Ishikawa (cell line): Measurements from ENCODE around the gene FBXL17.

Source experiments
- CEBPB ChIP-seq: IDR thresholded peaks from 2 replicates; pipeline ENCODE4 v1.6.1; 2012
- CREB1 ChIP-seq: IDR thresholded peaks from 2 replicates; pipeline ENCODE4 v1.6.1; 2012; ENCODE audit warnings: low read depth
- EP300 ChIP-seq: IDR thresholded peaks from 2 replicates; pipeline ENCODE4 v1.6.1; 2012; ENCODE audit warnings: borderline replicate concordance
- NFIC ChIP-seq: IDR thresholded peaks from 2 replicates; pipeline ENCODE4 v1.6.1; 2012
- RAD21 ChIP-seq: IDR thresholded peaks from 2 replicates; pipeline ENCODE4 v1.6.1; 2012; ENCODE audit warnings: low read depth
- TAF1 ChIP-seq: IDR thresholded peaks from 2 replicates; pipeline ENCODE4 v1.6.1; 2012; ENCODE audit warnings: low read depth, mild to moderate bottlenecking
- TCF12 ChIP-seq: IDR thresholded peaks from 2 replicates; pipeline ENCODE4 v1.6.1; 2012; ENCODE audit warnings: low read depth
- TEAD4 ChIP-seq: IDR thresholded peaks from 2 replicates; pipeline ENCODE4 v1.6.1; 2012
- YY1 ChIP-seq: IDR thresholded peaks from 2 replicates; pipeline ENCODE4 v1.6.1; 2012; ENCODE audit warnings: low read depth
- TF ChIP-seq, protein P1 (sequence below): IDR thresholded peaks from 2 replicates; pipeline ENCODE4 v1.6.1; 2012; ENCODE audit warnings: low read depth, mild to moderate bottlenecking

DNA sequence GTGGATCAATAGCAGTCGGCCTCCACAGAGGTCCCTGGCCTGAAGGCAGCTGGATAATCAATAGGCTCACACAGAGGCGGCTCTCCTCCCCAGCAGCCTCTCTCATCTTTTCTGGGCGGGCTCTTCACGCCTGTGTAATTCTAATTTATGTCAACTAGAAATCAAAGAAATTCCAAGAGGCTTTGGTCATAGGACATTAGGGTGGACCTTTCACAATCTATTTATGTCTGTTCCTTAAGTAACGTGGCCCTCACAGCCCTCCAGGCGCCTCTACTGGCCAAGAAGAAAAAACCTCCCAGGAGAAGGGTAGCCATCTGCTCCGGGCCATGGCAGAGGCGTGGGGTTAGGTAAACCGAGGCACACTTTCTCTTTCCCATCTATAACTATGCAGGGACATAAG lies 506.1 kb downstream of the FBXL17 start:
- TF ChIP-seq YY1 (no peak), CREB1 (no peak), EP300 (peak; percentile 13; the same call in 1 of the 2 replicates), RAD21 (peak; percentile 46), TCF12 (no peak), CEBPB (peak; percentile 82), TAF1 (no peak), NFIC (no peak), TEAD4 (peak; percentile 78)
- TF ChIP-seq, protein P1, sequence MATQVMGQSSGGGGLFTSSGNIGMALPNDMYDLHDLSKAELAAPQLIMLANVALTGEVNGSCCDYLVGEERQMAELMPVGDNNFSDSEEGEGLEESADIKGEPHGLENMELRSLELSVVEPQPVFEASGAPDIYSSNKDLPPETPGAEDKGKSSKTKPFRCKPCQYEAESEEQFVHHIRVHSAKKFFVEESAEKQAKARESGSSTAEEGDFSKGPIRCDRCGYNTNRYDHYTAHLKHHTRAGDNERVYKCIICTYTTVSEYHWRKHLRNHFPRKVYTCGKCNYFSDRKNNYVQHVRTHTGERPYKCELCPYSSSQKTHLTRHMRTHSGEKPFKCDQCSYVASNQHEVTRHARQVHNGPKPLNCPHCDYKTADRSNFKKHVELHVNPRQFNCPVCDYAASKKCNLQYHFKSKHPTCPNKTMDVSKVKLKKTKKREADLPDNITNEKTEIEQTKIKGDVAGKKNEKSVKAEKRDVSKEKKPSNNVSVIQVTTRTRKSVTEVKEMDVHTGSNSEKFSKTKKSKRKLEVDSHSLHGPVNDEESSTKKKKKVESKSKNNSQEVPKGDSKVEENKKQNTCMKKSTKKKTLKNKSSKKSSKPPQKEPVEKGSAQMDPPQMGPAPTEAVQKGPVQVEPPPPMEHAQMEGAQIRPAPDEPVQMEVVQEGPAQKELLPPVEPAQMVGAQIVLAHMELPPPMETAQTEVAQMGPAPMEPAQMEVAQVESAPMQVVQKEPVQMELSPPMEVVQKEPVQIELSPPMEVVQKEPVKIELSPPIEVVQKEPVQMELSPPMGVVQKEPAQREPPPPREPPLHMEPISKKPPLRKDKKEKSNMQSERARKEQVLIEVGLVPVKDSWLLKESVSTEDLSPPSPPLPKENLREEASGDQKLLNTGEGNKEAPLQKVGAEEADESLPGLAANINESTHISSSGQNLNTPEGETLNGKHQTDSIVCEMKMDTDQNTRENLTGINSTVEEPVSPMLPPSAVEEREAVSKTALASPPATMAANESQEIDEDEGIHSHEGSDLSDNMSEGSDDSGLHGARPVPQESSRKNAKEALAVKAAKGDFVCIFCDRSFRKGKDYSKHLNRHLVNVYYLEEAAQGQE, result no peak
